Progenitor cell of endocrine pancreas (in vitro differentiated cells): Measurements from ENCODE around the gene NUDT14. TPM values are rescaled to one million over a fixed set of nuclear protein-coding genes. Genes with fewer than 3 reads are reported as not detected.

Experiments used
- DNase-seq: peaks from one replicate; pipeline ENCODE4 v3.0.0; 2021; ENCODE audit warnings: low spot score; ENCODE audit not compliant: unreplicated experiment
- H3K27ac Mint-ChIP-seq: 2 replicates; pipeline ENCODE4 v1.8.0; 2021; ENCODE audit warnings: mild to moderate bottlenecking, moderate library complexity, mixed read lengths
- H3K27me3 Mint-ChIP-seq: 2 replicates; pipeline ENCODE4 v1.8.0; 2021; ENCODE audit warnings: mixed read lengths
- H3K36me3 Mint-ChIP-seq: 2 replicates; pipeline ENCODE4 v1.8.0; 2022; ENCODE audit warnings: mixed read lengths; ENCODE audit not compliant: insufficient read depth
- H3K4me1 Mint-ChIP-seq: 2 replicates; pipeline ENCODE4 v1.8.0; 2021; ENCODE audit warnings: low read depth, mixed read lengths
- H3K4me3 Mint-ChIP-seq: 2 replicates; pipeline ENCODE4 v1.8.0; 2021; ENCODE audit warnings: low read depth, mild to moderate bottlenecking, moderate library complexity, mixed read lengths
- H3K9me3 Mint-ChIP-seq: 2 replicates; pipeline ENCODE4 v1.8.0; 2021; ENCODE audit warnings: low read depth, mixed read lengths
- CTCF ChIP-seq: fragments of 200-600 bp; sonication (generic); IDR thresholded peaks from one replicate; pipeline ENCODE4 v1.5.0; 2021; ENCODE audit warnings: antibody characterized with exemption, mild to moderate bottlenecking; ENCODE audit not compliant: unreplicated experiment
- total RNA-seq: library from RNA; stranded (reverse); gene quantifications from 2 replicates; pipeline ENCODE4 v1.2.1, GENCODE V29; 2021

The NUDT14 gene
- total RNA-seq, 1 donor from 2014 or later, result 66.6 TPM

DNA sequence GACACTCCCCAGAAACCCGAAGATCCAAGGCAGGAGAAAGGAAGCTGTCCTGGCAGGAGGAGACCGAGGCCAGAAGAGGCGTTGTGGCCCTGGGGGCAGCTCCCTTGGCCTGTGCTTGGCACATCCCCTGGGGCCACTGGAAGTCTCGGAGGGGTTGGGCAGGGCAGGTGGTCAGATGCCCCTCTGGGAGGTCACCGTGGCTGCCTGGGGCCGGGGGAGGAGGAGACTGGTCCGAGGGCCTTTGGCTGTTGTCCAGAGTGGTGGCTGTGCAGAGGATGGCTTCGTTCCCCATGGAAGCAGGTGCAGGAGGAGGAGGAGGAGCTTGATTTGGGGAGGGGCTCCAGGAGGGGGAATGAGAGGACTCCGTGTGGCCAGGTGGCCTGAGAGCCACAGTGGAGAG, 3.3 kb upstream of the NUDT14 start:
- TF ChIP-seq CTCF, result no peak
- no peak overlapping the region for H3K27ac Mint-ChIP-seq
- no peaks in the 10 kb centered on the region for H3K4me1 Mint-ChIP-seq
- H3K36me3 Mint-ChIP-seq, result no peaks in the 10 kb centered on the region
- H3K27me3 Mint-ChIP-seq, result peaks cover 29% of the 10 kb centered on the region
- no peaks in the 10 kb centered on the region for H3K9me3 Mint-ChIP-seq
- no peak overlapping the region for H3K4me3 Mint-ChIP-seq
- no peak for DNase-seq

DNA sequence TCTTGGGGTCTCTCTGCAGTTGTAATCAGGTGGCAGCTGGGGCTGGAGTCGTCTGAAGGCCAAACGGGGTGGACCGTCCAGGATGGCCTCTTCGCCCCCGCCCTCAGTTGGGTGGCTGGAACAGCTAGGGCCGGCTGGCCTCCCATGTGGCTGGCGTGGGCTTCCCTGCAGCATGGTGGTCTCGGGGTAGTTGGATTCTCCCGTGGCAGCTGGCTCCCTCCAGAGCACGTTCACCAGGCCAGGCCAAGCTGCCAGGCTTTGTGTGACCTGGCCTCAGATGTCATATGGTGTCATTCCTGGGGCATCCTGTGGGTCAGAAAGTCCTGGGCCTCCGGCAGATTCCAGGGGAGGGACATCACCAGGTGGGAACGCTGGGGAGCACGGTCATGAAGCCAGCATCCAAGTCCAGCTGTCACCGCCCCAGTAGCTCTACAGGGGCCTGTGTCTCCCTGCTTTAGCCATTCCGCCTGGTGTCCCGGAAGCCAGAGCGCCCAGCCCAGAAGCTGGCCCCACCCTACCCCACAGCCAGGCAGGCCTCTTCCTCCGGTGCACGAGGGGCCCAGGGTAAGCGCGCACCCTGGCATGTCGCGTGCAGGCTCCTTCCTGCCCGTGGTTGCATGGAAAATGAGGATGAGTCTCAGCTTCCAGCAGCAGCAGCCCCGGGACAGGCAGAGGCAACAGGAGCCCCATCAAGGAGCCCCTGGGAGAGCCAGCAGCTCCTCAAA, 1.3 kb upstream of the NUDT14 start:
- Mint-ChIP-seq H3K27ac (no peak overlapping the region), H3K4me3 (peak overlapping the region; percentile 66)

DNA sequence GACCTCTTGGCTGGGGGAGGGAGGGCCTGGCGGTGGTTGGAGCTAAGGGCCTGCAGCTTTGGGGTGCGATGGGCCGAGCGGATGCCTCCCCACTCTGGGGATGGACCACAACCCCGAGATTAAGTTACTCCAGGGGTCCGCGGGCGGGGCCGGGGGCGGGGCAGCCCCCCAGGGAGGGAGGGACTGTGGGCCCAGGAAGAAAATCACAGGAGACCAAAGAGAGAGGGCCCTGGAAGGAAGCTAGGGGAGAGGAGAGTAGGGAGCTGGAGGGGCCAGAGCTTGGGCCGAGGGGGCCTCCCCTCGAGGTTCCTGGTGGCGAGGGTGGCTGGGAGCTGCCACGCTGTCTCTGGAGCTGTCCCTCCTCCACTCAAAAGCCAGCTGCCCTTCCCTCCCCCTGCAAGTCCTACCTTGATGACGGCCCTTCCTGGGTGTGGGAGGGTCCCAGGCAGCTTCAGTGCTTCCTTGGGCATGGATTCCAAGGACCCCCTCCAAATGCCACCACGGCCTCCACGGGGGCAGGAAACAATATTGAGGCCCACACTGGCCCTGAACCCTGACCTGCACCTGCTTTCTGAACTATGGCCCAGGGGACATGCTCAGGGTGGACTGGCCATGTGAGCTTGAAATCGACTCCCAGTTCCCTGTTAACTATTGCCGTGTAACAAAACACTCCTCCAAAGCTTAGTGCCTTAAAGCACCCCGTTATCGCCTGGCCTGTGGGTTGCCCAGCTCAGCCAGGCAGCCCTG, 610 bp upstream of the NUDT14 start:
- DNase-seq, result no peak
- no peak for TF ChIP-seq CTCF
- peaks cover 22% of the 10 kb centered on the region for H3K27me3 Mint-ChIP-seq
- H3K9me3 Mint-ChIP-seq, result no peaks in the 10 kb centered on the region
- H3K36me3 Mint-ChIP-seq, result no peaks in the 10 kb centered on the region
- peak overlapping the region; percentile 66 for H3K4me3 Mint-ChIP-seq
- H3K27ac Mint-ChIP-seq, result no peak overlapping the region
- H3K4me1 Mint-ChIP-seq, result no peaks in the 10 kb centered on the region

More for the DNA sequence above, 1.3 kb upstream of the NUDT14 start:
- TF ChIP-seq CTCF, result no peak
- H3K4me1 Mint-ChIP-seq, result no peaks in the 10 kb centered on the region
- no peaks in the 10 kb centered on the region for H3K9me3 Mint-ChIP-seq
- DNase-seq, result no peak
- peaks cover 22% of the 10 kb centered on the region for H3K27me3 Mint-ChIP-seq
- H3K36me3 Mint-ChIP-seq, result no peaks in the 10 kb centered on the region

DNA sequence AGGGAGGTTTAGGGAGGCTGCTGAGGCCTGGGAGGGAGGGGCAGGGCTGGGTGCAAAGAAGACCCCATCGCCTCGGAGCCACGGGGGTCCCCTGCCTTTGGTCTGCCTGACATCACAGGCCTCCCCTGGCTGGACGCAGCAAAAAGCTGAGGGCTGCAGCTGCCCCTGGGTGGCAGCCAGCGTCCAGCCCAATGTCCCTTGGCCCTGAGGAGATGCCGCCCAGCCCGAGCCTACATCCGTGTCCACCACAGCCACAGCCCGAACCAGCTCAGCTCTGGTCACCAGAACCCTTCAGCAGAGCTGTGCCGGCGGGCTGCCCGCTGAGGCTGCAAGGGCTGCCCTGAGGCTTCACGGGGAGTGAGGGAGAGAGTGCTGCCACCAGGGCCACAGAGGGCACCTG, 1.9 kb downstream of the NUDT14 start:
- peak overlapping the region; percentile 21 for H3K4me3 Mint-ChIP-seq
- H3K9me3 Mint-ChIP-seq, result no peaks in the 10 kb centered on the region

GRCh38 chr14:105178868-105179140, 2.3 kb downstream of the NUDT14 start:
- H3K4me1 Mint-ChIP-seq, result no peaks in the 10 kb centered on the region
- no peak overlapping the region for H3K27ac Mint-ChIP-seq
- no peak for DNase-seq
- H3K9me3 Mint-ChIP-seq, result no peaks in the 10 kb centered on the region
- no peak overlapping the region for H3K4me3 Mint-ChIP-seq
- TF ChIP-seq CTCF, result no peak
- H3K36me3 Mint-ChIP-seq, result no peaks in the 10 kb centered on the region
- H3K27me3 Mint-ChIP-seq, result peaks cover 15% of the 10 kb centered on the region

More for the DNA sequence above, 1.9 kb downstream of the NUDT14 start:
- TF ChIP-seq CTCF, result no peak
- H3K36me3 Mint-ChIP-seq, result no peaks in the 10 kb centered on the region
- peaks cover 17% of the 10 kb centered on the region for H3K27me3 Mint-ChIP-seq
- no peaks in the 10 kb centered on the region for H3K4me1 Mint-ChIP-seq
- no peak overlapping the region for H3K27ac Mint-ChIP-seq
- no peak for DNase-seq
